K562 (cell line): ENCODE measurements around the gene PAIP1. TPM values are rescaled to one million over a fixed set of nuclear protein-coding genes. Genes with fewer than 3 reads are reported as not detected.

Experiments used
- ARID1B ChIP-seq: fragments of 450-650 bp; IDR thresholded peaks from 2 replicates; pipeline ENCODE4 v1.6.1; 2016; ENCODE audit warnings: antibody characterized with exemption, mild to moderate bottlenecking, inconsistent platforms
- CBX5 ChIP-seq: IDR thresholded peaks from 2 replicates; pipeline ENCODE4 v1.6.1; 2014; ENCODE audit warnings: low read depth, borderline replicate concordance
- KAT7 ChIP-seq: sonication (generic); formaldehyde crosslinking; IDR thresholded peaks from 2 replicates; pipeline ENCODE4 v1.8.0; 2022; ENCODE audit warnings: missing genetic modification reagents, mild to moderate bottlenecking, borderline replicate concordance
- TRIM24 ChIP-seq, 2 experiments: fragments of 450-650 bp; IDR thresholded peaks; 2 replicates each; pipeline ENCODE4 v1.6.1; 2016
- polyA plus RNA-seq, 8 experiments: library from polyadenylated mRNA; depleted of rRNA in 4 of 8; stranded (reverse) in 5 of 8; unstranded in 3 of 8; fragments of >200 nt; fragmentation: Nextera tagmentation in 2 of 8; fragmentation: Illumina TruSeq in 1 of 8; extraction: Ambion mirVana in 2 of 8; extraction: Trizol in 1 of 8; gene quantifications; 2 replicates each; pipeline versions ENCODE4 v1.2.1 to v1.2.3, GENCODE V29; 2011 to 2014; ENCODE audit warnings: inconsistent platforms in 1 of 8, missing spikeins in 1 of 8
- total RNA-seq, 7 experiments: library from RNA; depleted of rRNA in 6 of 7; stranded (reverse); fragments of >200 nt in 6 of 7; fragmentation: Illumina TruSeq in 2 of 7; extraction: Trizol in 2 of 7; gene quantifications; 2 replicates each; pipeline versions ENCODE4 v1.2.1 to v1.2.3, GENCODE V29; 2011 to 2021; ENCODE audit warnings: low replicate concordance in 1 of 7
- TF ChIP-seq, protein P1 (sequence below), 2 experiments: fragments of 450-650 bp; formaldehyde crosslinking in 1 of 2; IDR thresholded peaks; 2 replicates each; pipeline versions ENCODE4 v1.4.0 to v1.6.1; 2014 to 2020; ENCODE audit warnings: mild to moderate bottlenecking in 2 of 2, borderline replicate concordance in 1 of 2, low read depth in 1 of 2
- TF ChIP-seq, protein P2 (sequence below): fragments of 250-450 bp; sonication (Bioruptor Pico); IDR thresholded peaks from 2 replicates; pipeline ENCODE4 v1.6.1; 2021; ENCODE audit warnings: mild to moderate bottlenecking
- TF ChIP-seq, protein P3 (sequence below): sonication (generic); formaldehyde crosslinking; IDR thresholded peaks from 2 replicates; pipeline ENCODE4 v1.8.0; 2022; ENCODE audit warnings: missing genetic modification reagents, mild to moderate bottlenecking, moderate library complexity, borderline replicate concordance
- TF ChIP-seq, protein P4 (sequence below): sonication (generic); formaldehyde crosslinking; IDR thresholded peaks from 2 replicates; pipeline ENCODE4 v1.9.0; 2022; ENCODE audit warnings: mild to moderate bottlenecking, missing genetic modification reagents
- TF ChIP-seq, protein P5 (sequence below): fragments of 450-650 bp; formaldehyde crosslinking; IDR thresholded peaks from 2 replicates; pipeline ENCODE4 v1.4.0; 2022; ENCODE audit warnings: missing genetic modification characterization

PAIP1 gene
- total and polyA plus RNA-seq, 9 of the 15 experiments (the other 6 are each of a cell fraction or from before 2014, with no cell fraction given) = 51.7 to 181 (median 102) TPM

DNA sequence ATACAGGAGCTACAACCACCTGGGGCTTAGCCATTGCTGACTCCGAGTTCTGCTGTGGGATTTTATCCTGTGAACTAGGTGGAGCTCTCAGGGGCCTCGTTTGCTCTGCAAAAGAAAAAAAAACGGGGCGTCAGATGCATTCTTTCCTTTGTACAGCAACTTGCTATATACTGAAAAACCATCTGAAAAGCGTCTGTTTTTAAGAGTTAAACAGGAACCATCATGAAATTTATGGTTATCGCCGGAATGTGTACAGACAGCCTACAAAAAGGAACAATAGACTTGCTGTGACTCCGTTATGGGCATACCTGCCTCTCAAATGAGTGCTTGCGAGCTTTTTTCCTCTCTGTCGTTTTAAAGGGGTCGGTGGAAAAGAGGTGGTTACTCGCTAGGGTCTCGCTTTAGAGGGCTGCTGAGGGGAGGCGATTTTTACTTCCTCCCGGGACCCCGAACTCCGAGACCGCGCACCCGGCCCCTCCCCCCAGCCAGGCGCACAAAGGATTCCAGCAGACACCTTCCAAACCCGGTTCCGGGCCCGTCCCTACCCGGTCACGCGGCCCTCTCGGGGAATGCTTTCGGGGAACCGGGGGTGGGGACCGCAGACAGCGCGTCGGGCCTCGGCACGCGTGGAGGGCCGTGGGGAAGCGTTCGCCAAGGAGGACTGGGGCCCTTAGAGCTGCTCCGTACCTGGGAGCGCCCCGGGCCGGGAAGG is 826 bp downstream of the PAIP1 start (continued):
- TF ChIP-seq, protein P1, sequence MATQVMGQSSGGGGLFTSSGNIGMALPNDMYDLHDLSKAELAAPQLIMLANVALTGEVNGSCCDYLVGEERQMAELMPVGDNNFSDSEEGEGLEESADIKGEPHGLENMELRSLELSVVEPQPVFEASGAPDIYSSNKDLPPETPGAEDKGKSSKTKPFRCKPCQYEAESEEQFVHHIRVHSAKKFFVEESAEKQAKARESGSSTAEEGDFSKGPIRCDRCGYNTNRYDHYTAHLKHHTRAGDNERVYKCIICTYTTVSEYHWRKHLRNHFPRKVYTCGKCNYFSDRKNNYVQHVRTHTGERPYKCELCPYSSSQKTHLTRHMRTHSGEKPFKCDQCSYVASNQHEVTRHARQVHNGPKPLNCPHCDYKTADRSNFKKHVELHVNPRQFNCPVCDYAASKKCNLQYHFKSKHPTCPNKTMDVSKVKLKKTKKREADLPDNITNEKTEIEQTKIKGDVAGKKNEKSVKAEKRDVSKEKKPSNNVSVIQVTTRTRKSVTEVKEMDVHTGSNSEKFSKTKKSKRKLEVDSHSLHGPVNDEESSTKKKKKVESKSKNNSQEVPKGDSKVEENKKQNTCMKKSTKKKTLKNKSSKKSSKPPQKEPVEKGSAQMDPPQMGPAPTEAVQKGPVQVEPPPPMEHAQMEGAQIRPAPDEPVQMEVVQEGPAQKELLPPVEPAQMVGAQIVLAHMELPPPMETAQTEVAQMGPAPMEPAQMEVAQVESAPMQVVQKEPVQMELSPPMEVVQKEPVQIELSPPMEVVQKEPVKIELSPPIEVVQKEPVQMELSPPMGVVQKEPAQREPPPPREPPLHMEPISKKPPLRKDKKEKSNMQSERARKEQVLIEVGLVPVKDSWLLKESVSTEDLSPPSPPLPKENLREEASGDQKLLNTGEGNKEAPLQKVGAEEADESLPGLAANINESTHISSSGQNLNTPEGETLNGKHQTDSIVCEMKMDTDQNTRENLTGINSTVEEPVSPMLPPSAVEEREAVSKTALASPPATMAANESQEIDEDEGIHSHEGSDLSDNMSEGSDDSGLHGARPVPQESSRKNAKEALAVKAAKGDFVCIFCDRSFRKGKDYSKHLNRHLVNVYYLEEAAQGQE (IDR thresholded peaks at IDR 0.05; ENCODE audit: borderline replicate concordance) = no peak
- TF ChIP-seq, protein P1 (CRISPR knock-in tag; IDR thresholded peaks at IDR 0.05; ENCODE audit: low read depth) = no peak
- TF ChIP-seq, protein P2, sequence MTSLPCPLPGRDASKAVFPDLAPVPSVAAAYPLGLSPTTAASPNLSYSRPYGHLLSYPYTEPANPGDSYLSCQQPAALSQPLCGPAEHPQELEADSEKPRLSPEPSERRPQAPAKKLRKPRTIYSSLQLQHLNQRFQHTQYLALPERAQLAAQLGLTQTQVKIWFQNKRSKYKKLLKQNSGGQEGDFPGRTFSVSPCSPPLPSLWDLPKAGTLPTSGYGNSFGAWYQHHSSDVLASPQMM (CRISPR knock-in tag) = no peak
- TF ChIP-seq, protein P3, sequence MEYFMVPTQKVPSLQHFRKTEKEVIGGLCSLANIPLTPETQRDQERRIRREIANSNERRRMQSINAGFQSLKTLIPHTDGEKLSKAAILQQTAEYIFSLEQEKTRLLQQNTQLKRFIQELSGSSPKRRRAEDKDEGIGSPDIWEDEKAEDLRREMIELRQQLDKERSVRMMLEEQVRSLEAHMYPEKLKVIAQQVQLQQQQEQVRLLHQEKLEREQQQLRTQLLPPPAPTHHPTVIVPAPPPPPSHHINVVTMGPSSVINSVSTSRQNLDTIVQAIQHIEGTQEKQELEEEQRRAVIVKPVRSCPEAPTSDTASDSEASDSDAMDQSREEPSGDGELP (CRISPR knock-in tag) = 0 out of 2 replicates have a peak, but pooled peaks have one; percentile 26
- TF ChIP-seq ARID1B (no peak), CBX5 (no peak), TRIM24 (IDR thresholded peaks at IDR 0.05) (no peak), KAT7 (CRISPR knock-in tag) (no peak)
- TF ChIP-seq, protein P4, sequence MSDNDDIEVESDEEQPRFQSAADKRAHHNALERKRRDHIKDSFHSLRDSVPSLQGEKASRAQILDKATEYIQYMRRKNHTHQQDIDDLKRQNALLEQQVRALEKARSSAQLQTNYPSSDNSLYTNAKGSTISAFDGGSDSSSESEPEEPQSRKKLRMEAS = peak; percentile 82
- TF ChIP-seq, protein P5, sequence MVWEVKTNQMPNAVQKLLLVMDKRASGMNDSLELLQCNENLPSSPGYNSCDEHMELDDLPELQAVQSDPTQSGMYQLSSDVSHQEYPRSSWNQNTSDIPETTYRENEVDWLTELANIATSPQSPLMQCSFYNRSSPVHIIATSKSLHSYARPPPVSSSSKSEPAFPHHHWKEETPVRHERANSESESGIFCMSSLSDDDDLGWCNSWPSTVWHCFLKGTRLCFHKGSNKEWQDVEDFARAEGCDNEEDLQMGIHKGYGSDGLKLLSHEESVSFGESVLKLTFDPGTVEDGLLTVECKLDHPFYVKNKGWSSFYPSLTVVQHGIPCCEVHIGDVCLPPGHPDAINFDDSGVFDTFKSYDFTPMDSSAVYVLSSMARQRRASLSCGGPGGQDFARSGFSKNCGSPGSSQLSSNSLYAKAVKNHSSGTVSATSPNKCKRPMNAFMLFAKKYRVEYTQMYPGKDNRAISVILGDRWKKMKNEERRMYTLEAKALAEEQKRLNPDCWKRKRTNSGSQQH (CRISPR knock-in tag) = 0 out of 2 replicates have a peak, but pooled peaks have one; percentile 21
